ENCODE measurements around the gene POU2F3. TPM values are rescaled to one million over a fixed set of nuclear protein-coding genes. Genes with fewer than 3 reads are reported as not detected.
A peak's percentile ranks its signal among the peaks of the same experiment; 100 is the strongest.

POU2F3 gene
- total and polyA plus RNA-seq, 2 of the 4 experiments (the other 2 are of a cell fraction) = under 0.01 to 0.09 TPM

DNA sequence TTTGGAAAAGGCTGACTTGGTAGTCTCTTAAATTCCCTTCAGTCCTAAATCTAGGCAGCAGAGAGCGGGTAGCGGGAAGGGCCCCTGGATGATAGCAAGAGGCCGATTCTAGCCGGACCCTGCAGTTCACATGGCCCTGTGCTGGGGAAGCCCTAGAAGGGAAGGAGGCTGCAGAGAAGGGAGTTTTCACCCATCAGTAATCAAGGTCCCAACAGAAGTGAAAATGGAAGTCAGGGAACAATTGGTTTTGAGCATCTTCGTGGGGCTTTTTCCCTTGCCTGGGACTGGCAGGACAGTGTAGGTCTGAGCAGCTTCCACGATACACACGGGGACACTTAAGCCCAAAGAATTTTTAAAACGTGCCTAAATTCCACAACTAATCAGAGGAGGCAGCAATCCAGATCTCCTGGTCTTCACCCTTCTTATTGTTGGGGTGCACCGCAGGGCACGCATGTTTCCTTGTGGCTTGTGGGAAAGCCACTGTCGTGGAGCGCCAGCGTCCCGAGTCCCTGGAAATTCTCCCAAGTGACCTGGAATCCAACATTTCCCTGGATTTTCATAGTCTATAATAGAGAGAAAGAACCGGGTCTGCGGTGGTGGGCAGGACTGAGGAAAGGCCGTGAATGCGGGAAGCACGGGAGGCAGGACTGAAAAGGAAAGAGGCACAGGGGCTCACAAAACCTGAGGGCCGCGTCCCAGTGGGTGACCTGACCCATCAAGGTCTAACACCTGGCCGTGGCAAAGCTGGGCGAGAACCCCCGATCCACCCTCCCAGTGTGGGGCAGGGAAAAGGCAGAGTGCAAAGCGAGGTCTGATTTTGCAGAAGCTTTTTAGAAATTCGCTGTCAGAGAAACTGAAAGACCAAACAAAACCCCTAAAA lies 30.0 kb upstream of the POU2F3 start:
- no TSS peak for BruUV-seq (replicated peaks)
- peak overlapping the region; percentile 92 for H3K27ac ChIP-seq (ENCODE audit: insufficient read depth, low read length)

More for the DNA sequence above, 30.0 kb upstream of the POU2F3 start:
- TF ChIP-seq CEBPB (IDR thresholded peaks at IDR 0.05; ENCODE audit: low read depth, low read length) = no peak
- TF ChIP-seq, protein P1, sequence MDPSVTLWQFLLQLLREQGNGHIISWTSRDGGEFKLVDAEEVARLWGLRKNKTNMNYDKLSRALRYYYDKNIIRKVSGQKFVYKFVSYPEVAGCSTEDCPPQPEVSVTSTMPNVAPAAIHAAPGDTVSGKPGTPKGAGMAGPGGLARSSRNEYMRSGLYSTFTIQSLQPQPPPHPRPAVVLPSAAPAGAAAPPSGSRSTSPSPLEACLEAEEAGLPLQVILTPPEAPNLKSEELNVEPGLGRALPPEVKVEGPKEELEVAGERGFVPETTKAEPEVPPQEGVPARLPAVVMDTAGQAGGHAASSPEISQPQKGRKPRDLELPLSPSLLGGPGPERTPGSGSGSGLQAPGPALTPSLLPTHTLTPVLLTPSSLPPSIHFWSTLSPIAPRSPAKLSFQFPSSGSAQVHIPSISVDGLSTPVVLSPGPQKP (IDR thresholded peaks at IDR 0.05; ENCODE audit: borderline replicate concordance, low read depth, low read length) = no peak
- no peak for TF ChIP-seq POLR2A (IDR thresholded peaks at IDR 0.05; ENCODE audit: low read depth, low read length)
- TF ChIP-seq, protein P2, sequence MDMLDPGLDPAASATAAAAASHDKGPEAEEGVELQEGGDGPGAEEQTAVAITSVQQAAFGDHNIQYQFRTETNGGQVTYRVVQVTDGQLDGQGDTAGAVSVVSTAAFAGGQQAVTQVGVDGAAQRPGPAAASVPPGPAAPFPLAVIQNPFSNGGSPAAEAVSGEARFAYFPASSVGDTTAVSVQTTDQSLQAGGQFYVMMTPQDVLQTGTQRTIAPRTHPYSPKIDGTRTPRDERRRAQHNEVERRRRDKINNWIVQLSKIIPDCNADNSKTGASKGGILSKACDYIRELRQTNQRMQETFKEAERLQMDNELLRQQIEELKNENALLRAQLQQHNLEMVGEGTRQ (IDR thresholded peaks at IDR 0.05; ENCODE audit: low read depth, low read length) = no peak
- no peak for TF ChIP-seq FOS (IDR thresholded peaks at IDR 0.05; ENCODE audit: low read depth, low read length)
- TF ChIP-seq, protein P3, sequence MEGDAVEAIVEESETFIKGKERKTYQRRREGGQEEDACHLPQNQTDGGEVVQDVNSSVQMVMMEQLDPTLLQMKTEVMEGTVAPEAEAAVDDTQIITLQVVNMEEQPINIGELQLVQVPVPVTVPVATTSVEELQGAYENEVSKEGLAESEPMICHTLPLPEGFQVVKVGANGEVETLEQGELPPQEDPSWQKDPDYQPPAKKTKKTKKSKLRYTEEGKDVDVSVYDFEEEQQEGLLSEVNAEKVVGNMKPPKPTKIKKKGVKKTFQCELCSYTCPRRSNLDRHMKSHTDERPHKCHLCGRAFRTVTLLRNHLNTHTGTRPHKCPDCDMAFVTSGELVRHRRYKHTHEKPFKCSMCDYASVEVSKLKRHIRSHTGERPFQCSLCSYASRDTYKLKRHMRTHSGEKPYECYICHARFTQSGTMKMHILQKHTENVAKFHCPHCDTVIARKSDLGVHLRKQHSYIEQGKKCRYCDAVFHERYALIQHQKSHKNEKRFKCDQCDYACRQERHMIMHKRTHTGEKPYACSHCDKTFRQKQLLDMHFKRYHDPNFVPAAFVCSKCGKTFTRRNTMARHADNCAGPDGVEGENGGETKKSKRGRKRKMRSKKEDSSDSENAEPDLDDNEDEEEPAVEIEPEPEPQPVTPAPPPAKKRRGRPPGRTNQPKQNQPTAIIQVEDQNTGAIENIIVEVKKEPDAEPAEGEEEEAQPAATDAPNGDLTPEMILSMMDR (conservative IDR thresholded peaks at IDR 0.05; ENCODE audit: low read depth, low read length) = no peak
- no peak for TF ChIP-seq MAZ (IDR thresholded peaks at IDR 0.05; ENCODE audit: borderline replicate concordance, low read depth, low read length)
- no peak for TF ChIP-seq NFE2L2 (IDR thresholded peaks at IDR 0.05; ENCODE audit: low read depth, low read length)
- TF ChIP-seq MXI1 (IDR thresholded peaks at IDR 0.05; ENCODE audit: borderline replicate concordance, low read depth, low read length) = no peak
- TF ChIP-seq RCOR1 (IDR thresholded peaks at IDR 0.05; ENCODE audit: insufficient replicate concordance, low read length) = no peak
- no peak for TF ChIP-seq RAD21 (IDR thresholded peaks at IDR 0.05; ENCODE audit: low read length)
- no peak for TF ChIP-seq SMC3 (IDR thresholded peaks at IDR 0.05; ENCODE audit: low read depth, low read length)
- TF ChIP-seq RFX5 (IDR thresholded peaks at IDR 0.05; ENCODE audit: low read depth, low read length) = no peak
- no peak for TF ChIP-seq BHLHE40 (IDR thresholded peaks at IDR 0.05; ENCODE audit: low read depth, low read length)
- in situ Hi-C loops (cut with MboI; ENCODE audit: low sequenced_read_pairs) = no loop called here
- peaks cover 13% of the 10 kb centered on the region for H3K9me1 ChIP-seq (ENCODE audit: insufficient read depth, low read length)
- H2BK5ac ChIP-seq (ENCODE audit: low read depth, low read length, poor library complexity, severe bottlenecking) = peak overlapping the region; percentile 18
- H3K4me2 ChIP-seq (ENCODE audit: low read depth, low read length) = peak overlapping the region; percentile 97
- H3K79me1 ChIP-seq (ENCODE audit: low read depth in 1 of 2, low read length in 2 of 2) = peaks cover 20 to 41% of the 10 kb centered on the region in 2 experiments
- no peaks in the 10 kb centered on the region for H3K9me3 ChIP-seq (ENCODE audit: control insufficient read depth, insufficient read depth, low read length)
- ChIA-PET POLR2A (ENCODE audit: unreplicated experiment) (no interaction called here), CTCF (no interaction called here)
- peak overlapping the region; percentile 77 for H3K4me3 ChIP-seq (ENCODE audit: insufficient read depth, low read depth, low read length)
- no peaks in the 10 kb centered on the region for H3K36me3 ChIP-seq (ENCODE audit: control insufficient read depth, insufficient read depth, low read length)
- ATAC-seq (ENCODE audit: low read depth) (no peak), DNase-seq (no peak)
- peak overlapping the region; percentile 63; the same call in 1 of the 3 replicates for H2BK15ac ChIP-seq (ENCODE audit: low read depth, low read length)
- peak overlapping the region; percentile 92 for H3K18ac ChIP-seq (ENCODE audit: low read depth, low read length)
- H2AFZ ChIP-seq (replicated peaks; ENCODE audit: low read length, poor library complexity) = peak overlapping the region; percentile 89
- H4K91ac ChIP-seq (ENCODE audit: insufficient read depth, low read depth, low read length) = peak overlapping the region; percentile 74
- H4K5ac ChIP-seq (ENCODE audit: low read depth, low read length) = peak overlapping the region; percentile 96
- H3K9ac ChIP-seq (ENCODE audit: low read depth, low read length) = peak overlapping the region; percentile 88
- dilution Hi-C loops (cut with HindIII; ENCODE audit: low sequenced_read_pairs, unreplicated experiment) = no loop called here
- peak overlapping the region; percentile 70 for H3K56ac ChIP-seq (ENCODE audit: extremely low read depth, insufficient read depth, low read length)
- H4K8ac ChIP-seq (ENCODE audit: low read depth in 2 of 2, low read length in 2 of 2) = peak overlapping the region; percentile 94 to 96
- peak overlapping the region; percentile 48 for H3K14ac ChIP-seq (replicated peaks; ENCODE audit: low read depth, low read length)
- H2AK5ac ChIP-seq (ENCODE audit: low read depth, low read length) = peak overlapping the region; percentile 37
- H2AK9ac ChIP-seq (replicated peaks; ENCODE audit: low read depth, low read length, poor library complexity) = peak overlapping the region; percentile 63
- H3K27me3 ChIP-seq (ENCODE audit: control insufficient read depth, insufficient read depth, low read length) = no peaks in the 10 kb centered on the region
- H2BK20ac ChIP-seq (ENCODE audit: low read depth, low read length) = peak overlapping the region; percentile 84
- no peaks in the 10 kb centered on the region for H4K20me1 ChIP-seq (ENCODE audit: insufficient read depth, low read length)
- 20% methylated on average over 7 of the region's 26 CpGs; no CpG with 5 or more reads in 1 of the 2 experiments for WGBS, 2 experiments (ENCODE audit: extremely low coverage in 2 of 2, insufficient read length in 1 of 2)
- peak overlapping the region; percentile 57 for H3K23ac ChIP-seq (ENCODE audit: low read depth, low read length)
- H3K4me1 ChIP-seq (ENCODE audit: control insufficient read depth, insufficient read depth, low read length) = peaks cover 15% of the 10 kb centered on the region
- peak overlapping the region; percentile 66 for H2BK120ac ChIP-seq (ENCODE audit: low read depth, low read length)
- H3K4ac ChIP-seq (ENCODE audit: low read depth, low read length) = peak overlapping the region; percentile 84
- intact Hi-C loops (cut with micrococcal nuclease) = loop anchor here (5.0 kb wide), 2 partner anchors 38 to 483 kb away; partner anchors contain the start of gene NECTIN1
